H1 (cell line): ENCODE data around the gene PRKCA.

Experiments used
- ATF2 ChIP-seq: IDR thresholded peaks from 2 replicates; pipeline ENCODE4 v1.6.1; 2012; ENCODE audit warnings: low read length, inconsistent platforms
- ATF3 ChIP-seq: IDR thresholded peaks from 2 replicates; pipeline ENCODE4 v1.6.1; 2011; ENCODE audit warnings: low read depth, mild to moderate bottlenecking, low read length; ENCODE audit not compliant: insufficient read depth
- BRCA1 ChIP-seq: IDR thresholded peaks from 2 replicates; pipeline ENCODE4 v1.6.1; 2012; ENCODE audit warnings: low read depth, low read length, improper control_type of control experiment
- CTCF ChIP-seq, 3 experiments: IDR thresholded peaks; 1 replicate in 2 of 3; 2 replicates in 1 of 3; pipeline versions ENCODE4 v1.5.1 to v1.6.1; 2011; ENCODE audit warnings: low read length in 3 of 3, mild to moderate bottlenecking in 3 of 3, inconsistent platforms in 2 of 3, low read depth in 1 of 3, moderate library complexity in 1 of 3; ENCODE audit not compliant: insufficient read depth in 1 of 3; ENCODE audit errors: control extremely low read depth in 1 of 3
- EGR1 ChIP-seq: IDR thresholded peaks from 2 replicates; pipeline ENCODE4 v1.6.1; 2011; ENCODE audit warnings: low read depth, low read length, borderline replicate concordance
- EP300 ChIP-seq, 2 experiments: IDR thresholded peaks; 1 replicate in 1 of 2; 2 replicates in 1 of 2; pipeline ENCODE4 v1.6.1; 2011 to 2012; ENCODE audit warnings: low read depth in 2 of 2, low read length in 2 of 2, mild to moderate bottlenecking in 2 of 2, borderline replicate concordance in 1 of 2, inconsistent platforms in 1 of 2, moderate library complexity in 1 of 2
- JUND ChIP-seq: IDR thresholded peaks from 2 replicates; pipeline ENCODE4 v1.6.1; 2011; ENCODE audit warnings: mild to moderate bottlenecking, improper control_type of control experiment, low read length
- NRF1 ChIP-seq: IDR thresholded peaks from 2 replicates; pipeline ENCODE4 v1.6.1; 2011; ENCODE audit warnings: mild to moderate bottlenecking, low read depth, low read length, improper control_type of control experiment
- POLR2A ChIP-seq, 2 experiments: IDR thresholded peaks; 1 replicate in 1 of 2; 2 replicates in 1 of 2; pipeline ENCODE4 v1.6.1; 2011; ENCODE audit warnings: low read depth in 2 of 2, low read length in 2 of 2, mild to moderate bottlenecking in 2 of 2; ENCODE audit errors: control extremely low read depth in 1 of 2
- RFX5 ChIP-seq: IDR thresholded peaks from 2 replicates; pipeline ENCODE4 v1.6.1; 2011; ENCODE audit warnings: low read depth, low read length, improper control_type of control experiment, borderline replicate concordance
- TAF1 ChIP-seq: IDR thresholded peaks from 2 replicates; pipeline ENCODE4 v1.6.1; 2011; ENCODE audit warnings: mild to moderate bottlenecking, low read depth, low read length
- TCF12 ChIP-seq: IDR thresholded peaks from 2 replicates; pipeline ENCODE4 v1.6.1; 2011; ENCODE audit warnings: low read depth, mild to moderate bottlenecking, low read length

GRCh38 chr17:66643815-66644710 is 341.6 kb downstream of the PRKCA start:
- no peak for TF ChIP-seq BRCA1
- no peak for TF ChIP-seq JUND
- no peak for TF ChIP-seq POLR2A (IDR thresholded peaks at IDR 0.05; ENCODE audit: control extremely low read depth in 1 of 2, low read depth in 2 of 2, low read length in 2 of 2)
- TF ChIP-seq CTCF (IDR thresholded peaks at IDR 0.05; ENCODE audit: control extremely low read depth in 1 of 3, insufficient read depth in 1 of 3, low read depth in 1 of 3, low read length in 3 of 3), result no peak
- no peak for TF ChIP-seq ATF2
- no peak for TF ChIP-seq TCF12
- no peak for TF ChIP-seq ATF3
- no peak for TF ChIP-seq RFX5
- TF ChIP-seq TAF1, result no peak
- no peak for TF ChIP-seq EP300 (IDR thresholded peaks at IDR 0.05; ENCODE audit: borderline replicate concordance in 1 of 2, low read depth in 2 of 2, low read length in 2 of 2)
- TF ChIP-seq NRF1, result no peak
- TF ChIP-seq EGR1, result no peak
